WTC11 (cell line): Measurements from ENCODE around the gene TSPAN9. TPM values are rescaled to one million over a fixed set of nuclear protein-coding genes. Genes with fewer than 3 reads are reported as not detected.

Experiments
- ATAC-seq: fragments of 200-7000 bp; cut with Tn5 transposase; 2 replicates; pipeline ENCODE4 v1.10.0; 2021; ENCODE audit warnings: mild to moderate bottlenecking, moderate library complexity
- CTCF ChIA-PET: fragments of 300-600 bp; sonication (Branson Sonifier 250); formaldehyde crosslinking; loops from one replicate; lab custom pipeline; 2021; ENCODE audit warnings: antibody characterized with exemption; lab: Charles Lee
- POLR2A ChIA-PET: fragments of 350-600 bp; sonication (Branson Sonifier 250); formaldehyde crosslinking; loops from one replicate; lab custom pipeline; 2021; ENCODE audit warnings: antibody characterized with exemption; lab: Charles Lee
- DNase-seq: peaks from one replicate; pipeline ENCODE4 v3.0.0; 2021; ENCODE audit warnings: low spot score
- H3K27ac Mint-ChIP-seq: 2 replicates; pipeline ENCODE4 v1.8.0; 2021; ENCODE audit warnings: mixed read lengths
- H3K27me3 Mint-ChIP-seq: 2 replicates; pipeline ENCODE4 v1.8.0; 2021; ENCODE audit warnings: low read depth, mild to moderate bottlenecking, moderate library complexity, mixed read lengths
- H3K36me3 Mint-ChIP-seq: 2 replicates; pipeline ENCODE4 v1.8.0; 2021; ENCODE audit warnings: mixed read lengths
- H3K4me1 Mint-ChIP-seq: 2 replicates; pipeline ENCODE4 v1.8.0; 2022; ENCODE audit warnings: mixed read lengths
- H3K4me3 Mint-ChIP-seq: 2 replicates; pipeline ENCODE4 v1.8.0; 2021; ENCODE audit warnings: mild to moderate bottlenecking, moderate library complexity, mixed read lengths
- H3K9me3 Mint-ChIP-seq: 2 replicates; pipeline ENCODE4 v1.8.0; 2021; ENCODE audit warnings: mixed read lengths
- CREB1 ChIP-seq: sonication (generic); formaldehyde crosslinking; IDR thresholded peaks from 2 replicates; pipeline ENCODE4 v1.8.0; 2023; ENCODE audit warnings: mild to moderate bottlenecking, missing genetic modification reagents
- E2F1 ChIP-seq: sonication (generic); formaldehyde crosslinking; IDR thresholded peaks from 2 replicates; pipeline ENCODE4 v1.8.0; 2022; ENCODE audit warnings: mild to moderate bottlenecking, missing genetic modification reagents
- ELF4 ChIP-seq: sonication (generic); formaldehyde crosslinking; IDR thresholded peaks from 2 replicates; pipeline ENCODE4 v1.8.1; 2022; ENCODE audit warnings: low read depth, mild to moderate bottlenecking, moderate library complexity, missing genetic modification reagents
- JUN ChIP-seq: sonication (generic); formaldehyde crosslinking; IDR thresholded peaks from 2 replicates; pipeline ENCODE4 v1.8.0; 2023; ENCODE audit warnings: mild to moderate bottlenecking, missing genetic modification reagents
- KAT7 ChIP-seq: sonication (generic); formaldehyde crosslinking; IDR thresholded peaks from 2 replicates; pipeline ENCODE4 v1.8.1; 2023; ENCODE audit warnings: missing genetic modification reagents, mild to moderate bottlenecking, borderline replicate concordance
- MLX ChIP-seq: sonication (generic); formaldehyde crosslinking; IDR thresholded peaks from 2 replicates; pipeline ENCODE4 v1.8.1; 2023; ENCODE audit warnings: mild to moderate bottlenecking, missing genetic modification reagents, moderate library complexity
- NR2C2 ChIP-seq: sonication (generic); formaldehyde crosslinking; IDR thresholded peaks from 2 replicates; pipeline ENCODE4 v1.8.0; 2022; ENCODE audit warnings: mild to moderate bottlenecking, missing genetic modification reagents
- TP53 ChIP-seq: sonication (generic); formaldehyde crosslinking; IDR thresholded peaks from 2 replicates; pipeline ENCODE4 v1.8.1; 2023; ENCODE audit warnings: mild to moderate bottlenecking, missing genetic modification reagents
- ZBTB21 ChIP-seq: sonication (generic); formaldehyde crosslinking; IDR thresholded peaks from 2 replicates; pipeline ENCODE4 v1.8.1; 2023; ENCODE audit warnings: mild to moderate bottlenecking, missing genetic modification reagents, borderline replicate concordance
- ZNF219 ChIP-seq: sonication (generic); formaldehyde crosslinking; IDR thresholded peaks from 2 replicates; pipeline ENCODE4 v1.8.0; 2023; ENCODE audit warnings: missing genetic modification reagents, mild to moderate bottlenecking, borderline replicate concordance
- total RNA-seq: library from RNA; stranded (reverse); gene quantifications from 3 replicates; pipeline ENCODE4 v1.2.3, GENCODE V29; 2021
- TF ChIP-seq, protein P1 (sequence below): sonication (generic); formaldehyde crosslinking; IDR thresholded peaks from 2 replicates; pipeline ENCODE4 v1.8.1; 2022; ENCODE audit warnings: missing genetic modification reagents, borderline replicate concordance
- TF ChIP-seq, protein P2 (sequence below): sonication (generic); formaldehyde crosslinking; IDR thresholded peaks from 2 replicates; pipeline ENCODE4 v1.8.1; 2023; ENCODE audit warnings: mild to moderate bottlenecking, missing genetic modification reagents, moderate library complexity
- TF ChIP-seq, protein P3 (sequence below): fragments of 250-450 bp; sonication (Bioruptor Pico); IDR thresholded peaks from 2 replicates; pipeline ENCODE4 v1.9.0; 2021; ENCODE audit warnings: mild to moderate bottlenecking
- TF ChIP-seq, protein P4 (sequence below): sonication (generic); formaldehyde crosslinking; IDR thresholded peaks from 2 replicates; pipeline ENCODE4 v1.8.1; 2023; ENCODE audit warnings: mild to moderate bottlenecking, missing genetic modification reagents
- TF ChIP-seq, protein P5 (sequence below): fragments of 250-450 bp; sonication (Bioruptor Pico); IDR thresholded peaks from 2 replicates; pipeline ENCODE4 v1.9.0; 2021; ENCODE audit warnings: mild to moderate bottlenecking

TSPAN9 gene
- total RNA-seq, 1 experiment from 2014 or later: 27.6 TPM

DNA sequence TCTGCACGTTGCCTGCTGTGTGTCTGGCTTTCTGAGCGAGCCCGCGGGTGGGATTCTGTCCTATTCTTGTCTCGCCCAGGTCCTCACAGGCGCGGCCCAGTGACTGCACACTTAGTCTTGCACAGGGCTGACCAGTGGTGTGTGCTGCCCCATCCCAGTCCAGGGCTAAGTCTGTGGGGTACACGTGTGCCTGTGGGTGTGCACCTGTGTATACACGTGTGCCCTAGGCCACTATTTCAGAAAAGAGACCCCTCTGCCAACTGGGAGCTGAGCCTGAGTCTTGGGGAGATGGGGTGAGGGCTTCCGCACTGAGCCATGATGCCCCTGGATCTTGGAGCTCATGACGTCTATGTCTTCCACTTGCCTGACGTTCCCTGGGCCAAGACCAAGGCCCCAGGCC lies 228.3 kb downstream of the TSPAN9 start (continued):
- TF ChIP-seq, protein P1, sequence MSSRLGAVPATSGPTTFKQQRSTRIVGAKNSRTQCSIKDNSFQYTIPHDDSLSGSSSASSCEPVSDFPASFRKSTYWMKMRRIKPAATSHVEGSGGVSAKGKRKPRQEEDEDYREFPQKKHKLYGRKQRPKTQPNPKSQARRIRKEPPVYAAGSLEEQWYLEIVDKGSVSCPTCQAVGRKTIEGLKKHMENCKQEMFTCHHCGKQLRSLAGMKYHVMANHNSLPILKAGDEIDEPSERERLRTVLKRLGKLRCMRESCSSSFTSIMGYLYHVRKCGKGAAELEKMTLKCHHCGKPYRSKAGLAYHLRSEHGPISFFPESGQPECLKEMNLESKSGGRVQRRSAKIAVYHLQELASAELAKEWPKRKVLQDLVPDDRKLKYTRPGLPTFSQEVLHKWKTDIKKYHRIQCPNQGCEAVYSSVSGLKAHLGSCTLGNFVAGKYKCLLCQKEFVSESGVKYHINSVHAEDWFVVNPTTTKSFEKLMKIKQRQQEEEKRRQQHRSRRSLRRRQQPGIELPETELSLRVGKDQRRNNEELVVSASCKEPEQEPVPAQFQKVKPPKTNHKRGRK (CRISPR knock-in tag): no peak
- no peak for TF ChIP-seq E2F1
- no peak for TF ChIP-seq ZNF219 (CRISPR knock-in tag)
- TF ChIP-seq JUN (CRISPR knock-in tag): no peak

DNA sequence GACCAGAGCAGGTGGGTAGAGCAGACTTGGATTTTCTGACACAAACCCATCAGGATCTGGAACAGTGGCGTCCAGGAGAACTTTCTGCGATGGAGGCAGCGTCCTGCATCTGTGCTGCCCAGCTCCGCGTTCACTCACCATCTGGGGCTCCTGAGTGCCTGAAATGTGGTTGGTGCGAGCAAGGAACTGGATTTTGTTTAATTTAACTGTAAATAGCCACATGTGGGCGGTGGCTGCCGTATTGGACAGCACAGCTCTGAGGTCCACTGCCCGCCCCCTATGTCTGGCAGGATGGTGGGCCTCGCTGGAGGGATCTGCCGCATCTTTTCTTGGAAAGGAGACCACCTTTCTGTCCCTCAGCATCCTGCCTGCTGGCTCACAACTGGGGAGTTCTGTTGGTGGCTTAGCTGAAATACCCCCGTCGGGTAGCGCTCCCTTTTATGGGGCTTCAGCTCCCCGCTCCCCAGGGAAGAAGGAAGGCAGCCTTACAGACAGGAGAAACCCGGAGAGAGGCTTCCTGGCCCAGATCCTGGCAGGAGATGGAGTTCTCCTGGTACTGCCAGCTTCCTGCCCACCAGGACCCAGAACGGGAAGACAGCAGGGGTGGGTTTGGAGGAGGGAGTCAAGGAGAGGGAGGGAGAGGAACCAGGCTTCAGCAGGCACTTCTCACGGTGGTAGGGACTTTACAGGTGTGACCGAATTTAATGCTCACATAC lies 228.9 kb downstream of the TSPAN9 start:
- Mint-ChIP-seq H3K9me3 (no peaks in the 10 kb centered on the region), H3K4me3 (no peak overlapping the region), H3K36me3 (no peaks in the 10 kb centered on the region), H3K27ac (no peak overlapping the region), H3K4me1 (no peaks in the 10 kb centered on the region), H3K27me3 (no peaks in the 10 kb centered on the region; the same call in 1 of the 2 replicates)
- ATAC-seq: no peak
- no peak for DNase-seq
- ChIA-PET POLR2A (no interaction called here), CTCF (interaction anchor here (0.9 to 1.1 kb wide), 3 partner anchors 8 to 352 kb away, joined by 3 to 5 read pairs (median 4); no protein-coding TSS in a partner anchor)
- TF ChIP-seq, protein P2, sequence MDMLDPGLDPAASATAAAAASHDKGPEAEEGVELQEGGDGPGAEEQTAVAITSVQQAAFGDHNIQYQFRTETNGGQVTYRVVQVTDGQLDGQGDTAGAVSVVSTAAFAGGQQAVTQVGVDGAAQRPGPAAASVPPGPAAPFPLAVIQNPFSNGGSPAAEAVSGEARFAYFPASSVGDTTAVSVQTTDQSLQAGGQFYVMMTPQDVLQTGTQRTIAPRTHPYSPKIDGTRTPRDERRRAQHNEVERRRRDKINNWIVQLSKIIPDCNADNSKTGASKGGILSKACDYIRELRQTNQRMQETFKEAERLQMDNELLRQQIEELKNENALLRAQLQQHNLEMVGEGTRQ (CRISPR knock-in tag): no peak
- no peak for TF ChIP-seq TP53 (CRISPR knock-in tag)
- TF ChIP-seq KAT7 (CRISPR knock-in tag): no peak
- TF ChIP-seq, protein P3, sequence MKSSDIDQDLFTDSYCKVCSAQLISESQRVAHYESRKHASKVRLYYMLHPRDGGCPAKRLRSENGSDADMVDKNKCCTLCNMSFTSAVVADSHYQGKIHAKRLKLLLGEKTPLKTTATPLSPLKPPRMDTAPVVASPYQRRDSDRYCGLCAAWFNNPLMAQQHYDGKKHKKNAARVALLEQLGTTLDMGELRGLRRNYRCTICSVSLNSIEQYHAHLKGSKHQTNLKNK: no peak
- TF ChIP-seq ZBTB21: no peak
- no peak for TF ChIP-seq ELF4 (CRISPR knock-in tag)

GRCh38 chr12:3307389-3307788 lies 230.2 kb downstream of the TSPAN9 start:
- ChIA-PET CTCF (interaction anchor here (0.7 kb wide), 1 partner anchor 496 kb away, joined by 3 read pairs; no protein-coding TSS in a partner anchor), POLR2A (no interaction called here)
- Mint-ChIP-seq H3K27me3 (no peaks in the 10 kb centered on the region), H3K4me1 (no peaks in the 10 kb centered on the region), H3K36me3 (no peaks in the 10 kb centered on the region), H3K27ac (no peak overlapping the region), H3K9me3 (no peaks in the 10 kb centered on the region), H3K4me3 (no peak overlapping the region)
- no peak for ATAC-seq
- DNase-seq: no peak
- TF ChIP-seq CREB1 (CRISPR knock-in tag): no peak
- TF ChIP-seq MLX (CRISPR knock-in tag): no peak

GRCh38 chr12:3308063-3308462 lies 230.9 kb downstream of the TSPAN9 start:
- ATAC-seq (no peak), DNase-seq (no peak)
- CTCF ChIA-PET: interaction anchor here (1.2 to 2.4 kb wide), 2 partner anchors 8 to 18 kb away, joined by 4 to 11 read pairs; no protein-coding TSS in a partner anchor
- H3K36me3 Mint-ChIP-seq: no peaks in the 10 kb centered on the region
- H3K27me3 Mint-ChIP-seq: no peaks in the 10 kb centered on the region
- no peak overlapping the region for H3K27ac Mint-ChIP-seq
- H3K9me3 Mint-ChIP-seq: no peaks in the 10 kb centered on the region
- POLR2A ChIA-PET: no interaction called here
- H3K4me1 Mint-ChIP-seq: no peaks in the 10 kb centered on the region
- H3K4me3 Mint-ChIP-seq: no peak overlapping the region
- TF ChIP-seq, protein P4, sequence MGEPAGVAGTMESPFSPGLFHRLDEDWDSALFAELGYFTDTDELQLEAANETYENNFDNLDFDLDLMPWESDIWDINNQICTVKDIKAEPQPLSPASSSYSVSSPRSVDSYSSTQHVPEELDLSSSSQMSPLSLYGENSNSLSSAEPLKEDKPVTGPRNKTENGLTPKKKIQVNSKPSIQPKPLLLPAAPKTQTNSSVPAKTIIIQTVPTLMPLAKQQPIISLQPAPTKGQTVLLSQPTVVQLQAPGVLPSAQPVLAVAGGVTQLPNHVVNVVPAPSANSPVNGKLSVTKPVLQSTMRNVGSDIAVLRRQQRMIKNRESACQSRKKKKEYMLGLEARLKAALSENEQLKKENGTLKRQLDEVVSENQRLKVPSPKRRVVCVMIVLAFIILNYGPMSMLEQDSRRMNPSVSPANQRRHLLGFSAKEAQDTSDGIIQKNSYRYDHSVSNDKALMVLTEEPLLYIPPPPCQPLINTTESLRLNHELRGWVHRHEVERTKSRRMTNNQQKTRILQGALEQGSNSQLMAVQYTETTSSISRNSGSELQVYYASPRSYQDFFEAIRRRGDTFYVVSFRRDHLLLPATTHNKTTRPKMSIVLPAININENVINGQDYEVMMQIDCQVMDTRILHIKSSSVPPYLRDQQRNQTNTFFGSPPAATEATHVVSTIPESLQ: no peak
- TF ChIP-seq NR2C2 (CRISPR knock-in tag) (no peak), TP53 (CRISPR knock-in tag) (no peak)
- TF ChIP-seq, protein P5, sequence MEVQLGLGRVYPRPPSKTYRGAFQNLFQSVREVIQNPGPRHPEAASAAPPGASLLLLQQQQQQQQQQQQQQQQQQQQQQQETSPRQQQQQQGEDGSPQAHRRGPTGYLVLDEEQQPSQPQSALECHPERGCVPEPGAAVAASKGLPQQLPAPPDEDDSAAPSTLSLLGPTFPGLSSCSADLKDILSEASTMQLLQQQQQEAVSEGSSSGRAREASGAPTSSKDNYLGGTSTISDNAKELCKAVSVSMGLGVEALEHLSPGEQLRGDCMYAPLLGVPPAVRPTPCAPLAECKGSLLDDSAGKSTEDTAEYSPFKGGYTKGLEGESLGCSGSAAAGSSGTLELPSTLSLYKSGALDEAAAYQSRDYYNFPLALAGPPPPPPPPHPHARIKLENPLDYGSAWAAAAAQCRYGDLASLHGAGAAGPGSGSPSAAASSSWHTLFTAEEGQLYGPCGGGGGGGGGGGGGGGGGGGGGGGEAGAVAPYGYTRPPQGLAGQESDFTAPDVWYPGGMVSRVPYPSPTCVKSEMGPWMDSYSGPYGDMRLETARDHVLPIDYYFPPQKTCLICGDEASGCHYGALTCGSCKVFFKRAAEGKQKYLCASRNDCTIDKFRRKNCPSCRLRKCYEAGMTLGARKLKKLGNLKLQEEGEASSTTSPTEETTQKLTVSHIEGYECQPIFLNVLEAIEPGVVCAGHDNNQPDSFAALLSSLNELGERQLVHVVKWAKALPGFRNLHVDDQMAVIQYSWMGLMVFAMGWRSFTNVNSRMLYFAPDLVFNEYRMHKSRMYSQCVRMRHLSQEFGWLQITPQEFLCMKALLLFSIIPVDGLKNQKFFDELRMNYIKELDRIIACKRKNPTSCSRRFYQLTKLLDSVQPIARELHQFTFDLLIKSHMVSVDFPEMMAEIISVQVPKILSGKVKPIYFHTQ (CRISPR knock-in tag): no peak
